Eye (tissue), 1 donor: ENCODE results near the gene PDSS1.

Source experiments
- DNase-seq: peaks from one replicate; pipeline ENCODE4 v3.0.0-alpha.2; 2015

Gene PDSS1

DNA sequence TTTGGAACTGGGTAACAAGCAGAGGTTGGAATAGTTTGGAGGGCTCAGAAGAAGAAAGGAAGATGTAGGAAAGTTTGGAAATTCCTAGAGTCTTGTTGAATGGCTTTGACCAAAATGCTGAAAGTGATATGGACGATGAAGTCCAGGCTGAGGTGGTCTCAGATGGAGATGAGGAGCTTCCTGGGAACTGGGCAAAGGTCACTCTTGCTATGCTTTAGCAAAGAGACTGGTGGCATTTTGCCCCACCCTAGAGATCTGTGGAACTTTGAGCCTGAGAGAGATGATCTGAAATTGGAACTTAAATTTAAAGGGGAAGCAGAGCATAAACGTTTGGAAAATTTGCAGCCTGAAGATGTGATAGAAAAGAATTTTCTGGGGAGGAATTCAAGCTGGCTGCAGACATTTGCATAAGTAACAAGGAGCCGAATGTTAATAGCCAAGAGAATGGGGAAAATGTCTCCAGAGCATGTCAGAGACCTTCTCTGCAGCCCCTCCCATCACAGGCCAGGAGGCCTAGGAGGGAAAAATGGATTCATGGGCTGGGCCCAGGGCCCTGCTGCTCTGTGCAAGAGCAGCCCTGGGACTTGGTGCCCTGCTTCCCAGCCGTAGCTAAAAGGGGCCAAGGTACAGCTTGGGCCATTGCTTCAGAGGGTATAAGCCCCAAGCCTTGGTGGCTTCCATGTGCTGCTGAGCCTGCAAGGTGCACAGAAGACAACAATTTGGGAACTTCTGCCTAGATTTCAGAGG, 3.6 kb downstream of the PDSS1 start:
- no peak for DNase-seq

DNA sequence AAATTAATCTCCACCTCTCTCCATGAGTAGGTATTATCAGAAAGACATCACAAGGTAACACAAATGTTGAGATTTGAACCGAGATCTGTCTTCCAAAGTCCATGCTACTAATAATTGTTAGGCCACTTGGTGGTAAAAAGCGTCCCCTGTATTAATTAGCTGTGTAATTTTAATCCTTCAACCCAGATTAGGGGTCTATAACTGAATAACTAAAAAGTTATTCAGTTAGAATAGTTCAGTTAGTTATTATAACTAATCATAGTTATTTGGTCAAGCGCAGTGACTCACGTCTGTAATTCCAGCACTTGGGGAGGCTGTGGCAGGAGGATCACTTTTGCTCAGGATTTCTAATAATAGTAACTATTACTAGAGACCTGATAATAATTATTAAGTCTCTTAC, 5.6 kb downstream of the PDSS1 start:
- no peak for DNase-seq

DNA sequence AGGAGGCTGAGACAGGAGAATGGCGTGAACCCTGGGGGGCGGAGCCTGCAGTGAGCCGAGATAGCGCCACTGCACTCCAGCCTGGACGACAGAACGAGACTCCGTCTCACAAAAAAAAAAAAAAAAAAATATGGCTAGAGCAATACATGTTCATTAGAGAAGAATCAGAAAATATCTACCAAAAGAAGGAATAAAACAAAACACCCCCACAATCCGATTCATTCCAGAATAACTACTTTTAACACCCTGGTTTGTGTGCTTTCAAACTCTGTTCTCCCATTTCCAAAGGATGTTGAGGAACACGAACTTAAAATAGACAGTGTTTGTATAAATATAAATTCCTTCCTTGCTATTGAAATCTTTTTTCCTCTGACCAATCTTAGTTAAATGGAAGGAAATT, 6.5 kb downstream of the PDSS1 start:
- no peak for DNase-seq

DNA sequence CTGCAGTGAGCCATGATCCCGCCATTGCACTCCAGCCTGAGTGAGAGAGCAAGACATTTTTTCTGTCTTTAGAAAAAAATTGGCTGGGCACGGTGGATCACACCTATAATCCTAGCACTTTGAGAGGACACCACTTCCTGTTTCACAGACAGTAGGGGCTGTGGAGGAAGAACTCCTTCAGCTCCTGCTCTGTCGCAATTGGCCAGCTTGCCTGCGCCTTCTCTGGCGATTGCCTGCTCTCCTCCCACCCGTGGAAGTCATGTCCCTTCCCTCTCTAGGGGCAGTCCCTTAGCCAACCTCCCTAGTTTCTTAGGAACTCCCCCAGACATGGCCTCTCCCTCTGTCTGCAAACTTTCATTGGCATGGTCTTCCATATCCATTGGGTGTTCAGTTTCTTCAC, 8.7 kb downstream of the PDSS1 start:
- no peak for DNase-seq

DNA sequence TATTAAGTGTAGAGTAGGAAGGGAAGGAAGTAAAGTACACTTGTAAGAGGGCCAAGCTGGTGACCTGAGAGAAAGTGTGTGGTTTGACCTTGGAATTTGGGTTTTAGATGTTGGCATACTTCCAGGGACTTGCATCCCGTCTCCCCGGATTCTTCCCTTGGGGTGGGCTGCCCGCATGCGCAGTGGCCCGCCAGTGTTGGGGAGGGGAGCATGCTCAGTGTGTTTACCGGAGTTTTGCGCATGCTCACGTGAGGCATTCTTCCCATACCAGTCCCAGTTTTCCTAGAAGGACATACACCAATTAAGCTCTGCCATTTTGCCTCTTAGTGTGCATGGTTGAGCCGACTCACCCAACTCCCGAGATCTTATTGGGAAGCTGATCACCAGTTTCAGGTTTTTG, 9.4 kb downstream of the PDSS1 start:
- DNase-seq = no peak

DNA sequence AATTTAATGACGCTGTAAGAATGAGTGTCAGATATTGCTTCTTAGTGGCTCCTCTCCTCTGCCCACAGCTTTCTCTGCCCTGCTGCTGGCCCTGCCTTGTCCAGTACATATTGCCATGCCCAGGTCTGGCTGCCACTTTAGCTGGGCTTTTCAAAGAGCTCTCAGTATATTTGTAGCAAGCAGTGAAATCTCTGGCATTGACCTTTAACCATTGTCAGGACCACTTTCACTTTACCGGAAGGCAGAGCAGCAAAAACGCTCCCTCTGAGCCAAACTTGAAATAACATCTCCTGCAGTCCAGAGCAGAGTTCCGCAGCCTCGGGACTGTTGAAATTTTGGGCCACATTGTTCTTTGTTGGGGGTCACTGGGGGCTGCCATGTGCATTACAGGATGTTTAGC, 13.8 kb downstream of the PDSS1 start:
- DNase-seq = no peak

DNA sequence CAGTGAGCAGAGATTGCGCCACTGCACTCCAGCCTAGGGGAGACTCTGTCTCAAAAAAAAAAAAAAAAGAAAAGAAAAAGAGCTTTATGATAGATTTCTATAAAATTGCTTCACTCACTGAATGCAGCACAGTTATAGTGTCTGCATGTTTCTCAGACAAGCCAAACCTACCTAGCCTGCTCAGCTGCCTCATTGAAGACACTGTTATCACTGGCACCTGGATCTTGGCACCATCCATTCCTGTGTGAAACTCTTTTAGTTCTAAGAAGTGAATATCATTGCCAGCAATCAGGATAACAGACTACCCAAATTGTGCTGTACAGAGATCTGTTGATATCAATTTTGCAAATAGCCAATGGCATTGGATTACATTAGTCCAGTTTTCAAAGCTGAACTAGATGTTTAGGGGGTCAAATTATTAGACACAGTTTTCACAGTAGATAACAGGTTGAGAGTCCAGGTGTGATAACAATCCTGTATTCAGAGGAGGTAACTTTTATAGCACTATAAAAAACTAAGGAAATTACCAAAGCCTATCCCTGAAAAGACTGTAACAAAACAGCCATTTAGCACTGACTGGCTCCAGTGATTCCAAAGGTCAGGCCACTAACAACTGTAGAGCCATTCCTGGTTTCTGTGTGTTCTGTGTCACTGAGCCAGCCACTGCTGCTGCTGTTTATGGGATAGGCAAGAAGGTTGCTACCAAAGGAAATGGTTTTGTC, 17.1 kb downstream of the PDSS1 start:
- DNase-seq = no peak

DNA sequence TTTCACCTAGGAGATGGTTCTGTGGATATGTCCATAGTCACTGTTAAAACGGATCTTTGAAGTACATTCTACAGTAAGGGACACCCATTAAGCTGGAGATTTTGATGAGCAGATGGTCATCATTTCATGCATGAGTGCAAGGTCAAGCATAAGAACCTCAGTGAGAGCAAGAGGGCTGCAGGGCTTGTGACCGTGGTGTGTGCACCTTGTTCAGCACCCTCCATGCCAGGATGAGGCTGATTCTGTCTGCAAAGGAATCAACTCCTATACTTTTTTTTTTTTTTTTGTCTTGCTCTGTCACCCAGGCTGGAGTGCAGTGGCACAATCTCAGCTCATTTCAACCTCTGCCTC, 17.6 kb downstream of the PDSS1 start:
- DNase-seq = peak; percentile 45

DNA sequence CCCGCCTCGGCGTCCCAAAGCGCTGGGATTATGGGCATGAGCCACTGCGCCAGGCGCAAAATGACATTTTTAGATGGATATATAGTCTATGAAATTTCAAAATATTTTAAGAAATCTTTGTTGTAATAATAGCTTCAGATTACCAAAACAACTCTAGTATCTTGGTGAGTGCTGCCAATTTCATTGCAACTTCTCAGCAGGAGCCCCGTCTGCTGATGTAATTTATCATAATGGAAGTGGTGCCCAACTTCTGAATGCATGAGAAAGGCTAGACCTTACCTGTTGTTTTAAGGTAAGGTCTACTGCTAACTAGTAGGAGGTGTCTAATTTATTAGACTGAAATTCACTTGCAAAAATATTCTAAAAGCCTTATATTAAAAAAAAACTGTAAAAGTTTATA, 20.0 kb downstream of the PDSS1 start:
- DNase-seq = no peak

DNA sequence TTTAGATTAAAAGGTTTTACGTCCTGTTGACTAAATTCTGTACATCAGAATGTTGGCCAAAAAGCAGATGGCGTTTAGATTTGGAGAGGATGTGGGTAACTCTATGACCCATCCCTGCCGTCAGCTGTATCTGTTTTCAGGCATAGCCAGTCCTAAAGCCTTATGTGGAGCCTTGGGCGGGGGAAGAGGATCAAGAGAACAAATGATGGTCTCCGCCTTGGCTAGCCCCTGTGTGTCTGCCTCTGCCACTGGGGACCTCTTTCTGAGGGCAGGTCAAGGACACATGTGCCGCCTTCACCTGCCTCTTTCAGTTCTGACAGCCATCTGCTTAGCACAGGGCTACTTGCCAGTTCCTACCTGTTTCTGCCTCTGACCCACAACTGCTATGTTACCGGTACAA, 24.1 kb downstream of the PDSS1 start:
- DNase-seq = no peak

DNA sequence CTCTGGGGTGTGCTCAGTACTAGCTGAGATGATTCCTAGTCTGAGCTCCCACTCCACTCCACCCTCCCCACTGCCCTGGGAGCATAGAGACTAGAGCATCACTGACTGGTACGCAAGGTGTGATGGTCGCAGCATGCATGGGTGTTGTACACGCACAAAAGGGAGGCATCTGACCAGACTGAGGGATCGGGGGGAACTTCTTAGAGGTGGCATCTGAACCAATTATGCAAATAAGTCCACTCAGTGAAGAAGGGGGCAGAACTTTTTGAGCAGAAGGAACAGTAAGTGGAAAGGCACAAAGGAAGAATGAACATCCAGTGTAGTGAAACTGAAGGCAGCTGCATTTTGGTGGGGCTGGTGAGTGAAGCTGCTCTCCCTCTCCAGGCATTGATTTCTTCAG, 25.5 kb downstream of the PDSS1 start:
- no peak for DNase-seq

DNA sequence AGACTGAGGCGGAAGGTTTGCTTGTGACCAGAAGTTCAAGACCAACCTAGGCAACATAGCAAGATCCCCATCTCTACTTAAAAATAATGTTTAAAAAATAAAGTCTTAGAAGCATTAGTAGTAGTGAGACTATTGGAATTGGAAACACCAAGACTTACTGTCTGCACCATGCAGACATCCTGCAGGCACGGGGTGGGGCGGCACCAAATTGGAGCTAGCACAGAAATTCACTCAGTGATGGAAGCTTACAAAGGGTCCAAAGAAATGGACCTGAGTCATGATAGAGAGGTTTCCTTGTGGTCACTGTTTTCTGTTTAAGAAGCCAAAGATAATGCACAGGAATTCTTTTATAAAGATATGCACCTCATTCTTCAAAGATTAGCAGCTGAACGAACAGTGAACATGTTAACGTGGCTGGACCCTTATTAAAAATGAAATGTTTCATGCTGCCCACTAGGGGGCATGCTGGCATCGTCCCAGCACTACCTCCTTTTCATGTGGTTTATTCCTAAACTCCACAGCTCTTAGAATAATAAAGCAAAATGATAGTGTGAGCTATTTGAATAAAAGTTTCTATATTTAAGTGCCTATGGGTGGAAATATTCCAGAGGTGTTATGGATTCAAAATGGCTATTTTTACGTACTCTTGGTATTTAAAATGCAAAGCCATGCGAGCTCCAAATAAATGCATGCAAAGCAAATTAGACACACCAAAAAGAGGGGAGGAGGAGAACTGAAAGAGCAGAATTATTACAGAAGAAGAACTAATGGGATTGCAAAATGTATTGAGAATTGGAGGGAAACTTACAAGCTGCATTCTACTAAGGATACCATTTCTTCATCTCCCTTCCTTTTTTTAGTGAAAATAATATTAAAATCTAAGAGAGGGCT, 28.6 kb downstream of the PDSS1 start:
- DNase-seq = peak; percentile 75

DNA sequence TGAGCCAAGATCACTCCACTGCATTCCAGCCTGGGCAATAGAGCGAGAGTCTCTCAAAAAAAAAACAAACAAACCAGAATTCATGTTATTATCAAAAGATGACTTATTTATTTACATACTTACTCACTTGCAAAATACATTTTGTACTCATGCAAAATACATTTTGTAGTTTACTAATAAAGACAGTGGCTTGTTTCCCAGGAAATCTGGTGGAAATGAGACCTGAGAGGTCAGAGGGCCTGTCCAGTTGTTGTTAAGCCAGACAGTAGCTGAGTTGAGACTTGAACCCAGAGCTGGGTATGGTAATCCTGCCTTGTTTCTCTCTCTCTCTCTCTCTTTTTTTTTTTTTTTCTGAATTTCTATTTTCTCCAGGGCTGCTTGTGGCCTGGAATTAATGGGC, 29.5 kb downstream of the PDSS1 start:
- no peak for DNase-seq

DNA sequence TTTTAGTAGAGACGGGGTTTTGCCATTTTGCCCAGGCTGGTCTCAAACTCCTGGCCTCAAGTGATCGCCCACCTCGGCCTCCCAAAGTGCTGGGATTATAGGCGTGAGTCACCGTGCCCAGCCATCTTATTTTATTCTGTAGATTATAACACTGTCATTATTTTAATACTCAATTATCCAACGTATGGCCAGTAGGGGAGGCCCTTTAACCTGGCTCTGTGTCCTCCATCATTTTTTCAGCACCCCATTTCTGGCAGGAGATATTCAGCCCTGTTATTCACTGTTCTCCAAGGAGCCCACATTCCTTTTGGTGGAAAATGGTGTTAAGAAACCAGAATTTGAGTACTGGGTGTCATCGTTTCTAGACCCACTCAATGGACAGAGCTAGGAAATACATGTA, 31.5 kb downstream of the PDSS1 start:
- no peak for DNase-seq

DNA sequence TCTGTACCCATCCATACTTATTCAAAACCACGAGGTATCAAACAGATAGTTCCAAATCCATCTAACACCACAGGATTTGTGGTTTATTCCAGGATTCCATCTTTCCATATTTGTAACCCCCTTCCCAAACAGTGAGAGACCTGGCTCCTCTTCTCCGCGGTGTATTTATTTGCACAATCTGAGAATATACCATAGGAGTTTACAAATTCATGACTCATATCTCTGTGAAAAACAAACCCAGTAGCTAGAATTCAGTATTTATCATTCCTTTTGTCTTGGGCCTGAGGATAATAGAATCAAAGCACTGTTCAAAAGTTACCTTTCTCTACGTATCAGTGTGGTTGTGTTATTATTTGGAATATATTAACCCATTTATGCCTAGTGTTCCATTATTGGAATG, 31.9 kb downstream of the PDSS1 start:
- no peak for DNase-seq

DNA sequence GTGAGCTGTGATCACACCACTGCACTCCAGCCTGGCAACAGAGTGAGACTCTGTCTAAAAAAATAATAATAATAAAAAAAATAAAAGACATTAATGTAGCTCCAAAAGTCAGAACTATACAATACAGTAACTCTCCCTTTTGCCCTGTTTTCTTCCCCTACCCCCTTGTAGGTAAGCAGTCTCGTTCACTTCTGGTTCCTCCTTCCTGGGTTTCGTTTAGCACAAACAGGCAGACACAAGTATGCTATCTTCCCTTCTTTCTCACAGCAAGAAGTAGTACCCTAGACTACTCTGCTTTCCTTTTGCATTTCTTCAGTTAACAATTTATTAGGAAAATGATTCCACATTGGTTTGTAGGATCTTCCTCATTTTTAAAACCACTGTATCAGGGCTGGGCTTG, 33.1 kb downstream of the PDSS1 start:
- no peak for DNase-seq

DNA sequence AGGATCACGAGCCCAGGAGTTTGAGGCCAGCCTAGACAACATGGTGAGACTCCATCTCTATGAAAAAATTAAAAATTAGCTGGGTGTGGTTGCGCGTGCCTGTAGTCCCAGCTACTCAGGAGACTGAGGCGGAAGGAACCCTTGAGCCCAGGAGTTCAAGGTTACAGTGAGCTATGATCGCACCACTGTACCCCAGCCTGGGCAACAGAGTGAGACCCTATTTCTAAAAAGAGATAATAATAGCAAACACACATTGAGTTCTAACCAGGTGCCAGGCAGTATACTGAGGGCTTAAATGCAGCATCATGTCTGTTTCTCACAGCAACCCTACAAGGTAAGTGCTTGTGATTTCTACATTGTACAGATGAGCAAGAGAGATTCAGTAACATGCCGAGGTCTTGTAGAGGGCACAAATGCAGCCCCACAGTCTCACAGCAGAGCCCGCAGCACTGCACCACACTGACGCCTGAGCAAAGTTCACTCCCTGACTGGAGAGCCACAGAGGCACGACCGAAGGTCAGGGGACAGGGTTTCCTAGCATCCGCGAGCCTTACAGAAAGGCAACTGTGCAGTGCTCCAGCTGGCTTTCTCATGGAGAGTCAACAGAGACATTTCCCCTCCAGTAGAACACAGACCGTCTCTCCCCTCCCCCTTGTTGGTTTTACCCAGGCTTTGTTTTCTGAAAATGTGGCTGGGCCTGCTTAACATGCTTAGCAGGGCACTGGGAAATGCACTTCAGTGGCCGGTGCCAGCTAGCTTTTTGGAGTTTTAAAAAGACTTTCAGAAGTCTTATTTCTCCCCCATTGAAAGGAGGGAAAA, 36.5 kb downstream of the PDSS1 start:
- DNase-seq = peak; percentile 27

DNA sequence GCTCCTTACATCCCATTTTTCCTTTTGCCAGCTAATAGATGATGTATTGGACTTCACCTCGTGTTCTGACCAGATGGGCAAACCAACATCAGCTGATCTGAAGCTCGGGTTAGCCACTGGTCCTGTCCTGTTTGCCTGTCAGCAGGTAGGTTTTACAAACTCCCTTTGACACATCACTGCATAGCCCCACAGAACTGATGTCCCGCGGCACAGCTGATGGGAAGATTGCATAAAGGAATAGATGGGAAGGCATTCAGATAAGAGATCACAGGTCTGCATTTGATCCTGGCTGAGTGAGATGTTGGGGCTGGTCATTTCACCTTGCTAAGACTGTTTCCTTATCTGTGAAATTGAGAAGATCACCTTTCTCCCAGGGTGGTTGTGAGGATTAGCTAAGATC, 37.9 kb downstream of the PDSS1 start:
- no peak for DNase-seq

DNA sequence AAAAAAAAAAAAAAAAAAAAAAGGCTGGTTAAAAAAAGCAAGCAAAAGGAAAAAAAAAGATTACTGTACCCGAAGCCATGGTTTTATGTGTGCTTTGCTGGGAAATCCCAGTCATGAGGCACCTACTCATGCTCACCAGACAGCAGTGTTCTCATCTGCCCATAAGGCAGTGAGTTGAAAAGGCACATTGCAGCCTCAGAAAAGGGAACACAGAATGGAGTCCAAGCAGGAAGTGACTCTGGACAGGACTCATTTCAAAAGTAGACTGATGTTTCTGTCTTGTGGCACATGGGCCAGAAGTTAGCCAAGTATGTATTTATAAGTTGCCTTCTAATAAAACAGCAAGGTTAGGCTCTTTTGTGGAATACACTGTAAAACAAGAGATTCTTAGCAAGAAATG, 40.2 kb downstream of the PDSS1 start:
- no peak for DNase-seq

DNA sequence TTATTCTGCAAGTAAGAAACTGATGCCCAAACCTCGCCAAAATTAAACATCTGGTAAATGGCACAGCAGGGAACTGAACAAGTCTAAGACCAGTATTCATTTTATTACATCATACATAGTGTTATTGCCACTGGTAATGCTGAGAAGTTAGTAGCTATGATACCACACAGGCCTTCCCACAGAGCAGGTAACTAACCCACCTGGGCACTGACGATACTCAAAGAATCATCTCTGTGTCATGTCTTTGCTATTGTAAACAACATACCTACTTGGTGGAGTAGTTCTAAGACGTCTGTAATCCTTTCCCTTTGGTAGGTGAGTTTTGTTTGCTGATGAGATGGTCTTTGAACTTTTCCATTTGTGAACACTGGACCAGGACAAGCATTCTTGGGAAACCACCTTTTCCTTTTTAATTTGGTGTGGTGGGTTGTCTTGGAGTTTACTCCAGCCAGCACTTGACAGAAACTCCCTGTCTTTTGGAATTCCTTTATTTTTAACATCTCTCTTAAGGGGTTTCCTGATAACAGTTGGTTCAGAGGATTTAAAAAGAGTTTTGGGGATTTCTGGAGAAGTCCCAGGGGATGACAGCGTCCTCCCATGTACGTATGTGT, 40.9 kb downstream of the PDSS1 start:
- no peak for DNase-seq

DNA sequence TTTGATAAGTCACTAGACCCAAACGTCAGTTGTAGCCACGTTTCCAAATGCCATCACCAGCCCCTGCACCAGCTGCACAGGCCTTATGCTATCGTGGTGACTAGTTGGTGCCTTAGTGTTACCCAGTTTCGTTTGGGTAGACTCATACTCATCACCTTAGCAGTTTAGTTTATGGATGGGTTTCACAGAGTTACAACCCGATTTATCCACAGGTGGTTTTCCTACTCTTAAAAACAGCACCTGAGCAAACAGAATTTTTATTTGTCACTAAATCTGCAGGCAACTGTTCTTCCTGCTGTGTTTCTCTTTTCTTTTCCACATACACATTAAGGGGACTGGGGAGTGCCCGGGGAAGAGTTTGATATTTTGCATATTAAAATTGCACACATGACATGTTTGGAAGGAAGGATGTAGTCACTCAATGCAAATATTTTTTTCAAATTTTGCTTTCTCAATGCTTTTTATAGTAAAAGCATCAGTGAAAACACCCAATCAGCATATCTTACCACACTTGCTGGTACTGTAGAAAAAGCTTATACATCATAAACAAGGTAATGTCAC, 41.6 kb downstream of the PDSS1 start:
- no peak for DNase-seq

DNA sequence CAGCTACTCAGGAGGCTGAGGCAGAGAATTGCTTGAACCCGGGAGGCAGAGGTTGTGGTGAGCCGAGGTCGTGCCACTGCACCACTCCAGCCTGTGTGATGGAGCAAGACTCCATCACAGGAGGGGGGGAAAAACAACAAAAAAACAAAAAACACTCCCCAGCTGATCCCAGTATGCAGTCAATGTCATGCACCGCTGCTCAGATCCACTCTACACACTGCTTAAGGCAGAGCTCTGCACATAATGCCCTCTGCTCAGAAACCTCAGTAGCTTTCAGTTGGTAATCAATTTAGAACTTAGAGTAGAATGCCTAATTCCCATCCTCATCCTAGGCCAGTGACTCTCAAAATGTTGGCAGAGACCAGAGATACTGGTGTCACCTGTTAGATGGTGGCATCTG, 43.9 kb downstream of the PDSS1 start:
- no peak for DNase-seq
